Measurements from ENCODE around the gene ENG. TPM values are rescaled to one million over a fixed set of nuclear protein-coding genes. Genes with fewer than 3 reads are reported as not detected.
A peak's percentile ranks its signal among the peaks of the same experiment; 100 is the strongest.
"Not testable (repeated sequence)": the region's sequence is repeated elsewhere in the genome, so short reads cannot be mapped to it uniquely, and the experiment has no call there.

The ENG gene
- total RNA-seq, 1 donor from 2014 or later: not detected

GRCh38 chr9:127841087-127841835, 13.2 kb downstream of the ENG start:
- no peaks in the 10 kb centered on the region for H3K36me3 ChIP-seq
- no peak for DNase-seq (ENCODE audit: low spot score)
- Mint-ChIP-seq H3K4me1 (peaks cover 33% of the 10 kb centered on the region), H3K27me3 (ENCODE audit: insufficient read depth, low read depth) (peaks cover 6% of the 10 kb centered on the region), H3K36me3 (no peaks in the 10 kb centered on the region), H3K4me3 (no peak overlapping the region), H3K9me3 (no peaks in the 10 kb centered on the region), H3K27ac (no peak overlapping the region)
- TF ChIP-seq EZH2phosphoT487 (IDR thresholded peaks at IDR 0.05): no peak
- TF ChIP-seq EZH2 (IDR thresholded peaks at IDR 0.05): no peak
- TF ChIP-seq CTCF (IDR thresholded peaks at IDR 0.05): no peak
- no peaks in the 10 kb centered on the region for H3K27me3 ChIP-seq
- H3K4me3 ChIP-seq: no peak overlapping the region
- H3K4me1 ChIP-seq: peaks cover 3% of the 10 kb centered on the region
- H3K4me2 ChIP-seq: no peak overlapping the region
- H3K9me3 ChIP-seq (ENCODE audit: low read depth): no peaks in the 10 kb centered on the region
- H3K27ac ChIP-seq: no peak overlapping the region
- H3F3A ChIP-seq (ENCODE audit: low read depth): no peaks in the 10 kb centered on the region
- no peak overlapping the region for H3K9ac ChIP-seq
- H2AFZ ChIP-seq (replicated peaks): no peak overlapping the region
- no peaks in the 10 kb centered on the region for H4K20me1 ChIP-seq (ENCODE audit: low read depth)
- H3K79me2 ChIP-seq (ENCODE audit: low read depth): no peaks in the 10 kb centered on the region

- Histone ChIP-seq H3K4me2 (no peak overlapping the region), H3K36me3 (no peaks in the 10 kb centered on the region), H3K9me3 (ENCODE audit: low read depth) (no peaks in the 10 kb centered on the region), H3F3A (ENCODE audit: low read depth) (no peaks in the 10 kb centered on the region), H3K79me2 (ENCODE audit: low read depth) (no peaks in the 10 kb centered on the region), H3K9ac (no peak overlapping the region), H3K4me3 (no peak overlapping the region), H3K27me3 (no peaks in the 10 kb centered on the region), H4K20me1 (ENCODE audit: low read depth) (no peaks in the 10 kb centered on the region), H3K4me1 (peaks cover 8% of the 10 kb centered on the region), H3K27ac (no peak overlapping the region), H2AFZ (replicated peaks) (peak overlapping the region; percentile 40)
- peaks cover 36% of the 10 kb centered on the region for H3K4me1 Mint-ChIP-seq
- no peak overlapping the region for H3K4me3 Mint-ChIP-seq
- TF ChIP-seq EZH2 (IDR thresholded peaks at IDR 0.05): no peak
- TF ChIP-seq EZH2phosphoT487 (IDR thresholded peaks at IDR 0.05): no peak
- peaks cover 6% of the 10 kb centered on the region for H3K27me3 Mint-ChIP-seq (ENCODE audit: insufficient read depth, low read depth)
- H3K36me3 Mint-ChIP-seq: no peaks in the 10 kb centered on the region
- no peak for DNase-seq (ENCODE audit: low spot score)
- no peaks in the 10 kb centered on the region for H3K9me3 Mint-ChIP-seq
- peak overlapping the region; percentile 87 for H3K27ac Mint-ChIP-seq
Observed at GRCh38 chr9:127838375-127839078, 15.9 kb downstream of the ENG start.

- Mint-ChIP-seq H3K36me3 (no peaks in the 10 kb centered on the region), H3K9me3 (no peaks in the 10 kb centered on the region), H3K4me3 (no peak overlapping the region), H3K27ac (peak overlapping the region; percentile 93), H3K27me3 (ENCODE audit: insufficient read depth, low read depth) (peaks cover 6% of the 10 kb centered on the region), H3K4me1 (peaks cover 36% of the 10 kb centered on the region)
- Histone ChIP-seq H4K20me1 (ENCODE audit: low read depth) (no peaks in the 10 kb centered on the region), H3K4me2 (no peak overlapping the region), H3K4me3 (no peak overlapping the region), H3K27ac (no peak overlapping the region), H3K4me1 (peaks cover 8% of the 10 kb centered on the region), H2AFZ (replicated peaks) (no peak overlapping the region), H3K79me2 (ENCODE audit: low read depth) (no peaks in the 10 kb centered on the region), H3K9me3 (ENCODE audit: low read depth) (no peaks in the 10 kb centered on the region), H3K9ac (no peak overlapping the region), H3K36me3 (no peaks in the 10 kb centered on the region), H3K27me3 (no peaks in the 10 kb centered on the region), H3F3A (ENCODE audit: low read depth) (no peaks in the 10 kb centered on the region)
- no peak for DNase-seq (ENCODE audit: low spot score)
- no peak for TF ChIP-seq CTCF (IDR thresholded peaks at IDR 0.05)
- no peak for TF ChIP-seq EZH2 (IDR thresholded peaks at IDR 0.05)
- no peak for TF ChIP-seq EZH2phosphoT487 (IDR thresholded peaks at IDR 0.05)
Observed at GRCh38 chr9:127837346-127837745, 17.1 kb downstream of the ENG start.

- H3K36me3 ChIP-seq; H3K27ac ChIP-seq; H3K27me3 Mint-ChIP-seq (ENCODE audit: insufficient read depth, low read depth); H3K4me3 ChIP-seq; H3K4me3 Mint-ChIP-seq; H3K9me3 ChIP-seq (ENCODE audit: low read depth); H4K20me1 ChIP-seq (ENCODE audit: low read depth); H3K9ac ChIP-seq; H3K4me1 ChIP-seq; H3K9me3 Mint-ChIP-seq; H3K36me3 Mint-ChIP-seq; H2AFZ ChIP-seq (replicated peaks); H3K27ac Mint-ChIP-seq; H3K27me3 ChIP-seq; H3F3A ChIP-seq (ENCODE audit: low read depth); H3K79me2 ChIP-seq (ENCODE audit: low read depth); DNase-seq (ENCODE audit: low spot score): not testable (repeated sequence)
- peak overlapping the region; percentile 20 for H3K4me2 ChIP-seq
- peaks cover 36% of the 10 kb centered on the region for H3K4me1 Mint-ChIP-seq
Observed at GRCh38 chr9:127836561-127836960, 17.9 kb downstream of the ENG start.

Data from neural progenitor cell (in vitro differentiated cells).